Measurements from ENCODE around the gene SLC27A2. TPM values are rescaled to one million over a fixed set of nuclear protein-coding genes. Genes with fewer than 3 reads are reported as not detected.

Gene SLC27A2
- total and polyA plus RNA-seq, 2 experiments from 2014 or later: 2.8 to 9.4 TPM

- no peaks in the 10 kb centered on the region for H3K4me1 Mint-ChIP-seq
- no peaks in the 10 kb centered on the region for H3K27me3 ChIP-seq (ENCODE audit: insufficient read depth)
- H3K27ac Mint-ChIP-seq: no peak overlapping the region
- H3K4me1 ChIP-seq (ENCODE audit: insufficient read depth): no peaks in the 10 kb centered on the region
- H3K4me2 ChIP-seq: no peak overlapping the region
- H3K36me3 Mint-ChIP-seq (ENCODE audit: low read depth): no peaks in the 10 kb centered on the region
- no peaks in the 10 kb centered on the region for H4K20me1 ChIP-seq (replicated peaks; ENCODE audit: insufficient read depth)
- no peaks in the 10 kb centered on the region for H3K79me2 ChIP-seq (replicated peaks; ENCODE audit: insufficient read depth)
- ATAC-seq (no peak), DNase-seq (ENCODE audit: low spot score) (no peak)
- TF ChIP-seq EZH2phosphoT487 (IDR thresholded peaks at IDR 0.05; ENCODE audit: unreplicated experiment) (no peak), ZNF114 (CRISPR knock-in tag; IDR thresholded peaks at IDR 0.05) (no peak), EZH2 (IDR thresholded peaks at IDR 0.05; ENCODE audit: low read depth, unreplicated experiment) (no peak), ZNF331 (CRISPR knock-in tag; IDR thresholded peaks at IDR 0.05; ENCODE audit: low read depth) (no peak)
- no peak overlapping the region for H3K27ac ChIP-seq (ENCODE audit: low read depth)
- peaks cover 5% of the 10 kb centered on the region; the same call in 1 of the 2 replicates for H3K9me2 ChIP-seq (ENCODE audit: insufficient read depth)
- no peak overlapping the region for H3K4me3 Mint-ChIP-seq
- H3K27me3 Mint-ChIP-seq (ENCODE audit: insufficient read depth, low read depth, poor library complexity): peaks cover 3% of the 10 kb centered on the region
- no peaks in the 10 kb centered on the region for H3K9me3 Mint-ChIP-seq
- no peaks in the 10 kb centered on the region for H3F3A ChIP-seq (replicated peaks; ENCODE audit: low read depth)
- no peak overlapping the region for H2AFZ ChIP-seq
- H3K4me3 ChIP-seq: no peak overlapping the region
- no peaks in the 10 kb centered on the region for H3K36me3 ChIP-seq (ENCODE audit: insufficient read depth)
Observed at GRCh38 chr15:50246631-50247030, 64.6 kb downstream of the SLC27A2 start.

GRCh38 chr15:50247819-50248655 is 66.0 kb downstream of the SLC27A2 start:
- TF ChIP-seq CREB1 (CRISPR knock-in tag; IDR thresholded peaks at IDR 0.05; ENCODE audit: low read depth): no peak
- no peak overlapping the region for H3K27ac ChIP-seq (ENCODE audit: low read depth)
- H3K4me1 ChIP-seq (ENCODE audit: insufficient read depth): no peaks in the 10 kb centered on the region
- H2AFZ ChIP-seq: no peak overlapping the region
- no peak overlapping the region for H3K4me3 ChIP-seq
- peaks cover 6% of the 10 kb centered on the region; the same call in 1 of the 2 replicates for H3K9me2 ChIP-seq (ENCODE audit: insufficient read depth)
- no peaks in the 10 kb centered on the region for H3F3A ChIP-seq (replicated peaks; ENCODE audit: low read depth)
- no peak for DNase-seq (ENCODE audit: low spot score)
- H3K36me3 ChIP-seq (ENCODE audit: insufficient read depth): no peaks in the 10 kb centered on the region
- Mint-ChIP-seq H3K4me1 (no peaks in the 10 kb centered on the region), H3K27ac (no peak overlapping the region), H3K9me3 (no peaks in the 10 kb centered on the region), H3K4me3 (no peak overlapping the region), H3K27me3 (ENCODE audit: insufficient read depth, low read depth, poor library complexity) (peaks cover 3% of the 10 kb centered on the region), H3K36me3 (ENCODE audit: low read depth) (no peaks in the 10 kb centered on the region)
- H3K27me3 ChIP-seq (ENCODE audit: insufficient read depth): no peaks in the 10 kb centered on the region
- H3K4me2 ChIP-seq: no peak overlapping the region
- no peaks in the 10 kb centered on the region for H3K79me2 ChIP-seq (replicated peaks; ENCODE audit: insufficient read depth)
- ATAC-seq: no peak; the same call in 2 of the 3 replicates
- H4K20me1 ChIP-seq (replicated peaks; ENCODE audit: insufficient read depth): no peaks in the 10 kb centered on the region

- Histone ChIP-seq H2AFZ (no peak overlapping the region), H3K27ac (ENCODE audit: low read depth) (no peak overlapping the region), H3K4me3 (no peak overlapping the region), H3K79me2 (replicated peaks; ENCODE audit: insufficient read depth) (no peaks in the 10 kb centered on the region), H3K36me3 (ENCODE audit: insufficient read depth) (no peaks in the 10 kb centered on the region), H4K20me1 (replicated peaks; ENCODE audit: insufficient read depth) (no peaks in the 10 kb centered on the region), H3K9me2 (ENCODE audit: insufficient read depth) (peaks cover 6% of the 10 kb centered on the region; the same call in 1 of the 2 replicates), H3F3A (replicated peaks; ENCODE audit: low read depth) (no peaks in the 10 kb centered on the region), H3K4me1 (ENCODE audit: insufficient read depth) (no peaks in the 10 kb centered on the region), H3K4me2 (no peak overlapping the region), H3K27me3 (ENCODE audit: insufficient read depth) (no peaks in the 10 kb centered on the region)
- H3K27me3 Mint-ChIP-seq (ENCODE audit: insufficient read depth, low read depth, poor library complexity): peaks cover 3% of the 10 kb centered on the region
- ATAC-seq (no peak), DNase-seq (ENCODE audit: low spot score) (no peak)
- H3K27ac Mint-ChIP-seq: no peak overlapping the region
- no peaks in the 10 kb centered on the region for H3K4me1 Mint-ChIP-seq
- H3K9me3 Mint-ChIP-seq: no peaks in the 10 kb centered on the region
- H3K36me3 Mint-ChIP-seq (ENCODE audit: low read depth): no peaks in the 10 kb centered on the region
- H3K4me3 Mint-ChIP-seq: no peak overlapping the region
- TF ChIP-seq REST (IDR thresholded peaks at IDR 0.05; ENCODE audit: unreplicated experiment) (no peak), STAT1 (IDR thresholded peaks at IDR 0.05; ENCODE audit: unreplicated experiment) (no peak), POLR2AphosphoS5 (IDR thresholded peaks at IDR 0.05; ENCODE audit: low read depth) (no peak), ETS1 (IDR thresholded peaks at IDR 0.05) (no peak)
Observed at GRCh38 chr15:50248994-50249582, 67.1 kb downstream of the SLC27A2 start.

All from GM23338 (cell line).